Esophagus squamous epithelium (tissue), 5 donors: ENCODE results near the gene GMIP. TPM values are rescaled to one million over a fixed set of nuclear protein-coding genes. Genes with fewer than 3 reads are reported as not detected.
"Not testable (repeated sequence)": the region's sequence is repeated elsewhere in the genome, so short reads cannot be mapped to it uniquely, and the experiment has no call there.

Source experiments
- DNase-seq: peaks from one replicate; lab custom pipeline; 2025; lab: John Stamatoyannopoulos, UW
- H3K27ac ChIP-seq, 4 donors: fragments of 200-600 bp; sonication (generic); one replicate each; pipeline ENCODE4 v1.5.1; 2016 to 2019; ENCODE audit warnings: mild to moderate bottlenecking in 1 of 4
- H3K27me3 ChIP-seq, 4 donors: fragments of 200-600 bp; sonication (generic); 1 replicate in 3 of 4; 2 replicates in 1 of 4; pipeline versions ENCODE4 v1.5.1 to v1.6.0; 2017 to 2021; ENCODE audit warnings: antibody characterized with exemption in 1 of 4
- H3K36me3 ChIP-seq, 3 donors: fragments of 200-600 bp; sonication (generic); one replicate each; pipeline ENCODE4 v1.5.1; 2016 to 2019
- H3K4me1 ChIP-seq, 3 donors: fragments of 200-600 bp; sonication (generic); one replicate each; pipeline ENCODE4 v1.5.1; 2017 to 2019
- H3K4me3 ChIP-seq, 4 donors: fragments of 200-600 bp; sonication (generic); 1 replicate in 3 of 4; 2 replicates in 1 of 4; pipeline ENCODE4 v1.5.1; 2016 to 2019; ENCODE audit warnings: mild to moderate bottlenecking in 2 of 4, moderate library complexity in 1 of 4
- H3K9me3 ChIP-seq, 3 donors: fragments of 200-600 bp; sonication (generic); one replicate each; pipeline ENCODE4 v1.5.1; 2016 to 2019
- CTCF ChIP-seq, 6 experiments: fragments of 450-650 bp in 4 of 6; fragments of 200-600 bp in 2 of 6; sonication (generic) in 2 of 6; IDR thresholded peaks; one replicate each; pipeline ENCODE4 v1.5.1; 2016 to 2019; ENCODE audit warnings: antibody characterized with exemption in 6 of 6, mild to moderate bottlenecking in 4 of 6, moderate library complexity in 4 of 6
- POLR2A ChIP-seq, 4 donors: fragments of 450-650 bp; IDR thresholded peaks; one replicate each; pipeline ENCODE4 v1.6.1; 2017; ENCODE audit warnings: antibody characterized with exemption in 4 of 4, mild to moderate bottlenecking in 4 of 4, moderate library complexity in 3 of 4
- WGBS, 2 donors: methylation state at CpG; one replicate each; pipeline ENCODE4 v1.1.5; 2018; 5-methylcytosine and 5-hydroxymethylcytosine counted together
- intact Hi-C: fragments of 100-400 bp; cut with DNase I; formaldehyde crosslinking; loops from one replicate; pipeline ENCODE4 v1.15.0; 2022
- total RNA-seq, 4 donors: library from RNA; depleted of rRNA; stranded (reverse); fragments of >200 nt; gene quantifications; one replicate each; pipeline ENCODE4 v1.1.0, GENCODE V29; 2016
- donor health status: DM: yes; HTN: yes; CAD: no.

The GMIP gene
- total RNA-seq, 4 donors from 2014 or later = 7.0 to 22.8 (median 10.0) TPM

GRCh38 chr19:19600793-19601330 lies 42.6 kb downstream of the GMIP start:
- H3K27ac ChIP-seq = no peak overlapping the region
- H3K4me3 ChIP-seq = no peak overlapping the region
- DNase-seq = no peak
- H3K36me3 ChIP-seq = no peaks in the 10 kb centered on the region
- peaks cover under 1 to 39% (median 7%) of the 10 kb centered on the region in 3 donors for H3K4me1 ChIP-seq
- no peaks in the 10 kb centered on the region for H3K27me3 ChIP-seq
- WGBS, 2 donors = 60 to 75% methylated on average over 1 of the region's 1 CpG
- no peaks in the 10 kb centered on the region for H3K9me3 ChIP-seq
- TF ChIP-seq CTCF (IDR thresholded peaks at IDR 0.05) = no peak
- TF ChIP-seq POLR2A (IDR thresholded peaks at IDR 0.05) = no peak
- intact Hi-C loops = no loop called here

- H3K4me3 ChIP-seq, DNase-seq, H3K27me3 ChIP-seq, H3K36me3 ChIP-seq, intact Hi-C loops, H3K9me3 ChIP-seq: not testable (repeated sequence)
- Histone ChIP-seq H3K27ac (peak overlapping the region; percentile 45 to 76 (median 67)), H3K4me1 (peaks cover 15 to 49% (median 15%) of the 10 kb centered on the region in 3 donors)
- 85 to 86% methylated on average over 17 to 19 of the region's 20 CpGs for WGBS, 2 donors
- TF ChIP-seq POLR2A (IDR thresholded peaks at IDR 0.05) = peak in 1 of 4 donors; percentile 18
Measured at GRCh38 chr19:19598728-19599451, 44.6 kb downstream of the GMIP start.

DNA sequence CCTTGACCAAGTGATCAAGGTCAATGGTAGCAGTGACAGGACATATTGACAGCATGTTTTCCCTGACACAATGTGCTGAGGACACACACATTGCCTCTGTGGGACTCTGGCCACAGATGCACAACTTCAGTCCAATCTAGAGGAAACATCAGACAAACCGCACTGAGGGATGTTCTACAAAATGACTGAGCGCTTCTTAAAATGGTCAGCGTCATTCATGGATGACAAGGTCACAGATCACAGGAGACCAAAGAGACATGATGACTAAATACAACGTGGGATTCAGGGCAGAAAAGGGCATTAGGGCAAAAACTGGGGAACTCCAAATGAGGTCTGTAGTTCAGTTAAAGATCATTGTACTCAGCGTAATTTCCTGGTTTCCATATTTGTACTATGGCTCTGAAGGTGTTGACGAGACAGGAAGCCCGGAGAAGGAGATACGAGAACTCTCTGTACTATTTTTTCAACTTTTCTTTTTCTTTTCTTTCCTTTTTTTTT lies 45.6 kb downstream of the GMIP start:
- no peak for DNase-seq
- H3K4me1 ChIP-seq = peaks cover 10 to 42% (median 15%) of the 10 kb centered on the region in 3 donors
- H3K4me3 ChIP-seq = no peak overlapping the region
- WGBS, 2 donors = 61 to 72% methylated on average over 8 of the region's 8 CpGs
- intact Hi-C loops = no loop called here
- no peak for TF ChIP-seq CTCF (IDR thresholded peaks at IDR 0.05)
- no peak for TF ChIP-seq POLR2A (IDR thresholded peaks at IDR 0.05)
- no peaks in the 10 kb centered on the region for H3K9me3 ChIP-seq
- no peaks in the 10 kb centered on the region for H3K36me3 ChIP-seq
- peak overlapping the region in 2 of 4 donors; percentile 71 to 76 for H3K27ac ChIP-seq
- H3K27me3 ChIP-seq = no peaks in the 10 kb centered on the region

DNA sequence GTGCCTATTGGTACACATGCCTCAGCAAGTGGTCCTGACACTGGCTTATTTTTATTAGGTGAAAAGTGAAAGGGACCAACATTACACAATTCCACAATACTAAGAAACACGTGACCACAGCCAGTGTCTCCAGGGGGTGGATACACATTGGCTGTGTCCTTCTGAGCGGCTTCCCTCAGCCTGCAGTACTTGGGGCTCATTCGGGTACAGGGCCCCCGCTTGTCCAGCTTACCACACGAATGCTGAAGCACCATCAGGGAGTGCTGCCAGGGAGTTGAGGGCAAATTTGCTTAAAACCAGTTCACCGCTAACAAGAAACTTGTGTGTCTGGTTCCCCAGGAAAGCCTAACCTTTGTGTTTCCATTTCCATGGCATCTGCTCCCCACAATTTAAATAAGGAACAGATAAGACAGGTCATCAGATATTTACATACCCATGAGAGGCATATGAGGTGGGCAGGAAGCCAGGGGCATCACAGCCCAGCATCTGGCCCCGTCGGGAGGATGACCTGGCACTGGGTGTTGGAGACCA lies 48.2 kb downstream of the GMIP start:
- peak overlapping the region; percentile 0 to 54 (median 24) for H3K27ac ChIP-seq
- intact Hi-C loops = no loop called here
- H3K9me3 ChIP-seq = no peaks in the 10 kb centered on the region
- H3K4me3 ChIP-seq = no peak overlapping the region
- 18 to 42% methylated on average over 4 to 8 of the region's 8 CpGs for WGBS, 2 donors
- TF ChIP-seq POLR2A (IDR thresholded peaks at IDR 0.05) (no peak), CTCF (IDR thresholded peaks at IDR 0.05) (no peak)
- DNase-seq = no peak
- peaks cover 26 to 48% (median 28%) of the 10 kb centered on the region in 3 donors for H3K4me1 ChIP-seq
- H3K36me3 ChIP-seq = no peaks in the 10 kb centered on the region
- H3K27me3 ChIP-seq = no peaks in the 10 kb centered on the region

DNA sequence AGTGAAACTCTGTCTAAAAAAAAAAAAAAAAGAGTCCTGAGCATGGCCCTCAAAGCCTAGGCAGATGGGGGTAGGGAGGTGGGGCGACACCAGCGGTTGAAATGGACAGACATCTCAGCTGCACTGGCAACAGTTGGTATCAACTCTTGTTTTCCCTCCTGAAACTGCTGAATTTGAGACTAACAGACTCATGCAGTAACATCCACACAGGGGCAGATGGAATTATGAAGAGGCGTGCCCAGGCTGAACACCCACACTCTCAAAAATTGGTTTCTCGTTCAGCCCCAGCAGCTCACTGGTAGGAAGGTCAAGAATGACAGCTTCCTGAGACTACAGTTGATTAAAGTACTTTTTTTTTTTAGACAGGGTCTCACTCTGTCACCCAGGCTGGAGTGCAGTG lies 49.1 kb downstream of the GMIP start:
- H3K4me1 ChIP-seq = peaks cover 26 to 47% (median 28%) of the 10 kb centered on the region in 3 donors
- no peaks in the 10 kb centered on the region for H3K36me3 ChIP-seq
- no peak overlapping the region for H3K4me3 ChIP-seq
- 70 to 74% methylated on average over 4 of the region's 4 CpGs for WGBS, 2 donors
- H3K9me3 ChIP-seq = no peaks in the 10 kb centered on the region
- H3K27ac ChIP-seq = peak overlapping the region in 1 of 4 donors; percentile 28
- no peak for DNase-seq
- intact Hi-C loops = no loop called here
- TF ChIP-seq POLR2A (IDR thresholded peaks at IDR 0.05) = no peak
- no peak for TF ChIP-seq CTCF (IDR thresholded peaks at IDR 0.05)
- H3K27me3 ChIP-seq = no peaks in the 10 kb centered on the region
